Embryonic facial prominence (tissue), 1 donor: ENCODE data around the gene ANLN.
A peak's percentile ranks its signal among the peaks of the same experiment; 100 is the strongest.
"Not testable (repeated sequence)": the region's sequence is repeated elsewhere in the genome, so short reads cannot be mapped to it uniquely, and the experiment has no call there.

Experiments
- DNase-seq: peaks from one replicate; pipeline ENCODE4 v3.0.0-alpha.2; 2016; ENCODE audit errors: extremely low spot score

The ANLN gene

DNA sequence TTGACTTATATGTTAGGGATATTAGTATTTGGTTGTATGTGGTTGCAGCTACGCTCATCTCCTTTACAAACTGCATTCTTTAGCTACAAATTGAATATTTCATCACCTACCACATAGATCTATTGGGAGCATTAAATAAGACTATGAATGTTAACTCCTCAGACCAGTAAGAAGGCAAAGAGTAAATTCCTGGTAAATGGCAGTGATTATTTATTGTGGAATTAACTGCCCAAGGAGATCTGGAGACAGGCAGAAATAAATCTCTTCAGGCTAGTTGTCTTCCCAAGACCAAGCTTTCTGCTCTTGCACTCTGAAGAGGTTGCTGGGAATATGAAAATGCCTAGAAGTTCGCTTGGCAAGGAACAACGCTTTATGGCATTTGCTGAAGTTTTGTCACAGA, 74.6 kb downstream of the ANLN start:
- no peak for DNase-seq

DNA sequence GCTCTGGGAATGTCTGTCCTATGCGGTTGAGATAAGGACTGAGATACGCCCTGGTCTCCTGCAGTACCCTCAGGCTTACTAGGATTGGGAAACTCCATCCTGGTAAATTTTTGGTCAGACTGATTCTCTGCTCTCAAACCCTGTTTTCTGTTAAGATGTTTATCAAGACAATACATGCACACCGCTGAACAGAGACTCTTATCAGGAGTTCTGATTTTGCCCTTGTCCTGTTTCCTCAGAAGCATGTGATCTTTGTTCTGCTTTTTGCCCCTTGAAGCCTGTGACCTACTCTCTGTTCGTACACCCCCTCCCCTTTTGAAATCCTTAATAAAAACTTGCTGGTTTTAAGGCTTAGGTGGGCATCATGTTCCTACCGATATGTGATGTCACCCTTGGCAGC, 76.3 kb downstream of the ANLN start:
- DNase-seq: not testable (repeated sequence)

DNA sequence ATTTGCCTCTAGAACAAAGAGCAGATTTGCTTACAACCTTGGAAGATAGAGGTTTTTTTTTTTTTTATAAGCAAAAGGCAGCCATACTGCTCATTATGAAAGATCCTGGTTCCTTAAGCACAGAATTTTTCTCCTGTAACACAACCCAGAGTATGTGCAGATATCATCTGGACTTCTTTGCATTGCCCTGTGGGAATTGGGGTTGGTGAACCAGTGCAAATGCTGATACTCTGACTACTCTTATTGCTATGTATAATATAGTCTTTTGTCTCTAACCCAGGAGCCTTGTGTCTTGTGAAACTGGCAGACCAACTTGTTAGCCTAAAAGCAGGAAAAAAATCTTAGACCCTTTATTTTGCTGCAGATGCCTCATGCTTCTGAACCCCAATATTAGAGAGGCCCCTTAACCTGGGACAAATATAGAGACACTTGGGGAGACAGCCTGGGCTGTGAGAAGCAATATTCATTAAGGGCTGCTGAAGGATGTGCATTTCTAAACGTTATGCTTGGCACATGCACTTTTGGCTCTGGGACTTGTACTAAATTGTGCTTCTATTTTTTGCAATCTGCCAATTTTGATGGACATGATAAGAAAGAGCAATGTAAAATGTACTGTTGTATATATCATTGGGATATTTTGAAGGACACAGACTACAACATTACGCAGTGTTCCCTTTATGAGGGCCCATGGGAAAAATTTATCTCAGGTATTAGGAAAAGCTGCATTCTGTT, 78.9 kb downstream of the ANLN start:
- DNase-seq: no peak

DNA sequence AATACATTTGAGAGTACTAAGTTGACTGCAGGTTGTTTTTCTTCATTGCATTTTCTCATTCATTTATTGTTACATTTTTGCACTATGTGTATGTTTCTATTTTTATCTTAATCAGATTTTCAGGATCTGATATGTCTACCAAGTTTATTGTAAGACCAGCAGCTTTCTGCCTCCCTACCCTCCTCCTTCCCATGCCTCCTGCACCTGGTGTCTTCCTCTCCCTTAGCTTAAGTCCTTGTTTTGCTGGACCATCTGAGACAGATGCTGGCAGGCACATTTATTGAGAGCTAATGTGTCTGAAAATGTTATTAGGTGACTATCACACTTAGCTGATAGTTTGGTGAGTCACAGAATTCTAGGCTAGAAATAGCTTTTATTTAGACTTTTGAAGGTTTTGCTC, 79.6 kb downstream of the ANLN start:
- no peak for DNase-seq

DNA sequence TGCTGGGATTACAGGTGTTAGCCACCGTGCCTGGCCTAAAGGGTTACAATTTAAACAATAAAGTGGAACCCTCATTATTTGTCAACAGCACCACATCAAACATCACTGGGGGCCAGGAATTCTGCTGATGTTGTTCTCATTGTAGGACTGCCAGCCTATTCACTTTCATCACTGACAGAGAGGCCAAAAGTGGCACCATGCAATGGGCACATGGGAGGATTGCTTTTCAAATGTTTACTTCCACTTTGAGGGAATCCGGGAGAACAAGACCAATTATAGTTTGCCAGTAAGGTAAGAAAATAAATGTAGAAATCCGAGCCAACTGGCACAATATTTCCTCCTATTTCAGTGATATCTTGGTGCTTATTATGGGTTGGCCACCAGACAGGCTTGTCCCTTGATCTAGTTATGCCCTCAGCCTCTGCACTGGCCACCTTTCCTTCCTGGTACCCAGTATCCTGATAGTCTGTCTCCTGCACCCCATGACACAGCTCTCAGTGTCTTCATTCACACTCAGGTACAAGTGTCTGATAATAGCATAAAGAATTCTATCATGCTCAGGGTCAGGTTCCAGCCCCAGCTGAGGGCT, 82.6 kb downstream of the ANLN start:
- no peak for DNase-seq

DNA sequence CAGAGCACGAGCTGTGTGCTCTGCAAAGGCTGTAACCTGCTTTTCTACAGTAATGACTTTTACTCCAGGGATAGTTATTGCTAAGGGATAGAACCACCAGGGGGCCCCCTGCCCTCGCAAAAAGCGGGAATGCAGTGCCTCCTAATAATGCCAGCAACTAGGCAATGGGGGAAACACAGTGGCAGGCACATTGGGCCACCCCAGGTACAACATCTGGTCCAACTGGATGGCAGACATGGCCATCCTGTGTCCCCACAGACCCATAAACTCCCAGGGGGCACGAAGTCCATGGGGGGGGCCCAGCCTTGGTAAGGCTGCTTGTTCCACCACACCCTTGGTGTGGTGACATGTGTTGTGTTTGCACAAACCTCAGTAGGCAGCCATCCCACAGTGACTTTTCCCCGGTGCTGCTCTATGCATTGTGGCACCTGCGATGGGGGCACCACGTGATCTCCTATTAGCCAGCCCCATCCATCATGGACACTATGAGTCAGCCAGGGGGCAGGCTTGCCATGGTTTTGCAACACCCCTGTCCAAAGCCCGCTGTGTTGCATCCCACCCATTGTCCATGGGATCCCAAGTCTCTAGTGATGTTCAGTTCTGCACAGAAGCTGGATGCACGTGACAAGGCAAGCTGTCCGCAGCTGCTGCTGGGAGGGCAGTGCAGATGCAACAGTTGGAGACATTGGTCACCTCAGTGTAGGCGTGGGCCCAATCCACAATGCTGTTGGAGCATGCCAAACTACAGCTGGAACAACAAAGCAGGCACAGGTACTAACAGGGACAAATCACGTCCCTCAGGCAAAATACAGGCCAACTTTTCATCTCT, 84.0 kb downstream of the ANLN start:
- DNase-seq: no peak

DNA sequence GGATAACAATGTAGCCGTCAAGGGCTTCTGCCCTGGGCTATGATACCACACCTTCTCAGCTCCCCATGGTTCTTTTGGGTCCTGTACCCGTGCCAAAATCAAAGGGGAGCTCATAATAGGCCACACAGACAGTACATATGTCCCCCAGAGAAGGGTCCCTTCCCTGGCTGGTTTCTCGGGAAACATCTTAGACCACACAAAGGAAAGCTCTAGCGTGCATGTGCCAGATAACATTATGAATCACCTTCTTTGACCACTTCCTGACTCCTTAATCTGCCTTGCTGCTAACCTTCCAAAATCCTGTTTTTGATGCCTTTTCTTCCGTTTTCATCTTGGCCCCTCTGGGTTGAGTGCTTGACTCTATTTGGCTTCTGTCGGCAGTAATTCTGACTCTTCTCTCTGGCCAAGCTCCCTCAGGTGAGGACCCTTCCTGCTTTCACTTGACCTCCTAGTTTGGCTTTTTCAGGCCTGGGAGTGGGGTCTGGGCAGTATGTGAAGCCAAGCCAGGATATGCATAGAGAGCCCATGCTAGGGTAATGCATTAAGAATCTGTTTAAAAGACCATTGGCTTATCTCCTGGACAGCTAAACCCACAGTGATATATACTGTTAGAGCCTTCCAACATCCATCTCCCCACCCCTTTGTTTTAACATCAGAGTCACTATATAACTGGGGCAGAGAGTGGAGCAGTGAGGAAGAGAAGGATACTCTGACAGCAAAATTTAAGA, 84.8 kb downstream of the ANLN start:
- no peak for DNase-seq

DNA sequence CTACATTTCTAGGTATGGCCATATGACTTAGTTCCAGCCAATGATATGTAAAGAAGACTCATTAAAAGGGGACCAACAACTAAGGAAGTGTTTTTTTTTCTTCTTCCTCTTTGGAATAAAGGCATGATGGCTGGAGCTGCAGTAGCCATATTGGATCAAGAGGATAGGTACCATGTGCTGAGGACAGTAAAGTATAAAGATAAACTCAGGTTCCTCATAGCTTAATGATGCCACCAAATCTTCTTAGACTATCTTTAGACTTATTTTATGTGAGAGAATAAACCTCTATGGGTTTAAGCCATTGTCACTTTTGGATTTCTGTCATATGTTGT, 85.3 kb downstream of the ANLN start:
- DNase-seq: no peak

DNA sequence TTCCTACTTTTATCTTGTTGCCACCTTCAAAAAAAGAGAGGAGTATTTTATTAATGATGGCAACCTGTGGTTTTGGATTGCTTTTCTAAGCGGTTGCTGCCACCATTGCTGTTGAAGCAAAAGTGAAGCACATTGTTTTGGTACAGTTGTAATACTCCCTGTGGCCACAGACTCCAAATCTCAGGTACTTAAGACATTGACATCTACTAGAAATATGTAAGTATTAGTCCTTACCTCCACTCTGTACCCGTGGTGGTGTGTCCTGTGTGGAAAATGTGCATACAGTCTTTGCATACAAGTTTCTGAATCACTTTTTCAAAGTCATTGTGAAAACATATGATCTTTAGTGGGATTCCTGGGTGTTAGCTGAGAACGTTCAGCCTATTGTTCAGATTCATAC, 85.7 kb downstream of the ANLN start:
- DNase-seq: no peak

DNA sequence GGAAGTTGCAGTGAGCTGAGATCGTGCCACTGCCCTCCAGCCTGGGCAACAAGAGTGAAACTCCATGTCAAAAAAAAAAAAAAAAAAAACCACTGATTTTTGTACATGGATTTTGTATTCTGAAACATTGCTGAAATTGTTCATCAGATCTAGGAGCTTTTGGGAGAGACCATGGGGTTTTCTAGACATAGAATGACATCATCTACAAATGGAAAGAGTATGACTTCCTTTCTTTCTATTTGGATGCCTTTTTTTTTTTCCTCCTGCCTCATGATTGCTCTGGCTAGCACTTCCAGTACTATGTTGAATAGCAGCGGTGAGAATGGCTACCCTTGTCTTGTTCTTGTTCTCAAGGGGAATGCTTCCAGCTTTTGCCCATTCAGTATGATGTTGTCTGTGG, 89.1 kb downstream of the ANLN start:
- no peak for DNase-seq

DNA sequence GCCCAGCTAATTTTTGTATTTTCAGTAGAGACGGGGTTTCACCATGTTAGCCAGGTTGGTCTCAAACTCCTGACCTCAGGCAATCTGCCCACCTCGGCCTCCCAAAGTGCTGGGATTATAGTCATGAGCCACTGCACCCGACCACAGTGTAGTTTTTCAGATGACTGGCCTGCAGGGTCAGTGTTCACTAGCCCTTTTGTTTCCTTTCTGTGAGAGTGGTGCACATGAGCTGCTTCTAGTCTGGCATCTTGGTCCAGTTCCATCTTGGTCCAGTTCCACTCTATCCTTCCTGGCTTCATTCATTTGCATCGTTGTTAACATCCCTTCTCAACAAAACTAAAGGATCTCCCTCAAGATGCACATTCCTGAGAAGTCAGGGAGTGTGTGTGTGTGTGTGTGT, 94.2 kb downstream of the ANLN start:
- not testable (repeated sequence) for DNase-seq

DNA sequence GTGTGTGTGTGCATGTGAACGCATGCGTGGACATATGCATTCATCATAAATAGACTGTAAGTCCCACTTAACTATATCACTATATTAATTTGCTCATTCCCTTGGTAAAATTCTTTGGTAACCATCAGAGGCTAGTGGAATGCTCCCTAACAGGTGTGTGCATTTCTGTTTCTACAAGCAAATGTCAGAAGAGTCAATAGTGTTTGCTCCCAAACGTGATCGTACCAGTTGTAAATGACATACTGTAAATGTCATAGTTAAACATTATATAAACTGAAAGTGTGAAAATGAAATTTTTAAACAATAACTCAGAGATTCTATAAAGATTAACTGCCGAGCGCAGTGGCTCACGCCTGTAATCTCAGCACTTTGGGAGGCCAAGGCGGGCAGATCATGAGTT, 94.6 kb downstream of the ANLN start:
- no peak for DNase-seq

DNA sequence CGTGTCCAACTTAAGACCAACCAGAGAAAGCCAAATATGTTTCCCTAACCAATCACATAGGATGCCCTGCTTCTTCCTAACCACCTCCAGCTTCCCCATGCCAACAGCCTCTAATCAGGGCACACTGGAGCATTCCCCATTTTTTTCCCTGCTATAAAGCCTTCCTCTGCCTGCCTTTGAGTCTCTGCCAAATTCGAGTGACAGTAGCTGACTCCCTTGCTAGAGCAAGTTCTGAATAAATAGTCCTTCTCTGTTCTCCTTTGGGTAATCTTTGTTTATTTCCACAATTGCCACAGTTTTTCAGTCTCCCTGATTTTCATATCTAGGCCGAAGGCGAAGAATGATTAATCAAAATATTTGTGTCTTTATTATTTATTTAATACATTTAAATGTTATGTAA, 96.7 kb downstream of the ANLN start:
- DNase-seq: no peak

DNA sequence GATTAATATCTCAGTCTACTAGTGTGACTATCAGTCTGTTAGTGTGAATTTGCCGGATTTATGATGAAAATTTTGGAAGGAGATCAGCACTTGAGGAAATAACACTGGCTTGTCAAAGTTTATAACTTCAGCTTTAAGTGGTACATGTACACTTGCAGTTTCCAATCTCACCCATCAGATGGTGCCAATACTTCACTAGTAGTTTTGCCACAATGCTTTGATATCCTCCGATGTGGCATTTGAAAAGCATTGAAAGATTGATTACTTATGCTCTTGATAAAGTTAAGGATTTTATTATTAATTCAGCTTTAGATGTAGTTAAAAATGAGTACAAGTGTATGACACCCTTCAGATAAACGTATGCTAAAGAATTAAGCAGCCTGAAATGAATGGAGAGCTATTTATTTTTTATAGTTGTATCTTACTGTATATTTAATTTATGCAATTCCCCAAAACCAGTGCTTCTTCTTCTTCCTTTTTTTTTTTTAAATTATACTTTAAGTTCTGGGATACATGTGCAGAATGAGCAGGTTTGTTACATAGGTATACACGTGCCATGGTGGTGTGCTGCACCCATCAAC, 98.2 kb downstream of the ANLN start:
- peak; percentile 51 for DNase-seq

DNA sequence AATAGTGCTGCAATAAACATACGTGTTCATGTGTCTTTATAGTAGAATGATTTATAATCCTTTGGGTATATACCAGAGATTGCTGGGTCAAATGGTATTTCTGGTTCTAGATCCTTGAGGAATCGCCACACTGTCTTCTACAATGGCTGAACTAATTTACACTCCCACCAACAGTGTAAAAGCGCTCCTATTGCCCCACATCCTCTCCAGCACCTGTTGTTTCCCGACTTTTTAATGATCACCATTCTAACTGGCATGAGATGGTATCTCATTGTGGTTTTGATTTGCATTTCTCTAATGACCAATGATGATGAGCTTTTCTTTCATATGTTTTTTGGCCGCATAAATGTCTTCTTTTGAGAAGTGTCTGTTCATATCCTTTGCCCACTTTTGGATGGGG, 99.0 kb downstream of the ANLN start:
- DNase-seq: not testable (repeated sequence)

DNA sequence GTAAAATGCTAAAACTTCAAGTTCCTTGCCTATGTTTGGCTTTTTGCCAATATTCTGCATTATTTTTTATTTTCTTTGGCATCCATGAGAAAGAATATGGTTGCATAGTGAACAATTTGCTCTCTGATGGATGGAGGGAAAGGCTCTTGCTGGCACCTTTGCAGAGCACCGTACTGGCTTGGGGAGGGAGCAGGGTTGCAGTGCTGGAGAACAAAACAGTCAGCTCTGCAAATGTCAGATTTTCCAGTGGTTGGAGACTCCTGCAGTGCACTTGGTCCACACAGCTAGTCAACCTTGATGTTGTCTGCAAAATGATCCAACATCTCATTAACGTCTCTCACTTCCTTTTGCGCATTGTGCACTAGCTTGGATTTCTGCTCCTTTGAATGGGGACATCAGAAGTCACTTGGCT, 100.8 kb downstream of the ANLN start:
- DNase-seq: peak; percentile 21

DNA sequence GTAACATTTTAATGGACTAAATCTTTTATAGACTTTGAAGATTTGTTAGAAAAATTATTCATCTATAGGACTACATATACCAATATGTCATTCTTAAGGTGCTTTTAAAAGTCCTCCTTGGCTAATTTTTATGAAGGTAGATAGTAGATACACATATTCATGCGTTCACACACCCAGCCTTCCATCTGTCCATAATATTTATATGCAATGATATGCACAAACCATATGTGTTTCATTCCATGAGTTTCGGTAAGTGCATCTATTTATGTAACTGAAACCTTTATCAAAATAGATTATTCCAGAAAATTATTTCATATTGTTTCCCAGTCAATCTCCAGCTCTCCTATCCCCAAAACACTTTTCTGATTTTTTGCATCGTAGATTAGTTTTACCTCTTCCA, 101.7 kb downstream of the ANLN start:
- no peak for DNase-seq

DNA sequence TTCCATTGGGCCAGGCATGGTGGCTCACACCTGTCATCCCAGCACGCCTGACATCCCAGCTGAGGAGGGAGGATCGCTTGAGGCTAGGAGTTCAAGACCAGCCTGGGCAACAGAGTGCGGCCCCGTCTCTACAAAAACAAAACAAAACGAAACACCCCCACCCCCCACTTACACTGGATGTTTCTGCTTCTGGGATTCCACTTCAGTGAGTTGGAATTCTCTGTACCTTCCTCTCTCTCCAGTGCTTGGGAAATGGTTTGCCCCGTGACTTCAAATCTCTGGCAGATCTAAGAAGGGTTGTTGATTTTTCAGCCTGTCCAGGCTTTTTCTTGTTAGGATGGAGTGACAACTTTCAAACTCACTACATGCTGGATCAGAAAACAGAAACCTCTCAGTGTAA, 106.9 kb downstream of the ANLN start:
- DNase-seq: no peak

DNA sequence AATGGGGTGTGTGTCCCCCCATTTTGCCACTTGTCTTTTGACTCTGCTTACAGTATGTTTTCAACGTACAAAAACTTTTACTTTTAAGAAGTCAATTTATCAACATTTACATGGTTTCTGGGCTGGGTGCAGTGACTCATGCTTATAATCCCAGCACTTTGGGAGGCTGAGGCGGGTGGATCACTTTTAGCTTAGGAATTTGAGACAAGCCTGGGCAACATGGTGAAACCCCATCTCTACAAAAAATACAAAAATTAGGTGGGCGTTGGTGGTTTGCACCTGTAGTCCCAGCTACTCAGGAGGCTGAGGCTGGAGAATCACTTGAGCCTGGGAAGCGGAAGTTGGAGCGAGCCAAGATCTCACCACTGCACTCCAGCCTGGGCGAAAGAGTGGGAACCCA, 107.5 kb downstream of the ANLN start:
- not testable (repeated sequence) for DNase-seq

DNA sequence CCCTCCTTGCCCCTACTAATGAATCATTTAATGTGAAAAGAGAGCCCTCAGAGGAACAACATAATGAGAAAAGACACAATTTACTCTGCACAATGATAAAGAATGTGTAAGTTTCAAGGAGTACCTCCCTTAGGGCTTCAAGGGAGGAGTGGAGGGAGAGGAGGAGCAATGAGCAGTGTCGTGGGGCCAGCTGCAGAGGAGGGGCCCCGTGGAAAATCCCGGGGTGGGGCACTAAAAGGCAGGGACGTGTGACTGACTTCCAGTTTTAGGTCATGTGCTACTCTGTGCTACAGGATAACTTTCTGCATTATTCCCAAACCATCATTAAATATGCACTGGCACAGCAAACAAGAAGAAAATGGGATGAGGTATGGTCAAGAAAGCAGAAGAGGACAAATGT, 108.1 kb downstream of the ANLN start:
- DNase-seq: no peak
